WERI-Rb-1 (cell line): ENCODE data around the gene TMED4.
"Not testable (repeated sequence)": the region's sequence is repeated elsewhere in the genome, so short reads cannot be mapped to it uniquely, and the experiment has no call there.

Experiments used
- DNase-seq: peaks from one replicate; pipeline ENCODE4 v3.0.0-alpha.2; 2020
- H3K27ac ChIP-seq: fragments of 250-450 bp; sonication (Bioruptor Pico); 2 replicates; pipeline ENCODE4 v1.5.1; 2020; ENCODE audit warnings: mild to moderate bottlenecking, moderate library complexity
- H3K27me3 ChIP-seq: fragments of 250-450 bp; sonication (Bioruptor Pico); 2 replicates; pipeline ENCODE4 v1.5.1; 2021; ENCODE audit warnings: mild to moderate bottlenecking, low read depth, moderate library complexity; ENCODE audit not compliant: insufficient read depth, severe bottlenecking
- H3K36me3 ChIP-seq: fragments of 250-450 bp; sonication (Bioruptor Pico); 2 replicates; pipeline ENCODE4 v1.5.1; 2020; ENCODE audit warnings: mild to moderate bottlenecking, moderate library complexity
- H3K4me3 ChIP-seq: 2 replicates; pipeline ENCODE4 v1.5.1; 2011; ENCODE audit warnings: low read depth, mild to moderate bottlenecking, control low read depth, low read length
- H3K9me3 ChIP-seq: fragments of 250-450 bp; sonication (Bioruptor Pico); 2 replicates; pipeline ENCODE4 v1.5.1; 2021; ENCODE audit warnings: mild to moderate bottlenecking, moderate library complexity; ENCODE audit not compliant: severe bottlenecking
- TF ChIP-seq, protein P1 (sequence below): IDR thresholded peaks from 2 replicates; pipeline ENCODE4 v1.5.1; 2011; ENCODE audit warnings: low read depth, mild to moderate bottlenecking, control low read depth, inconsistent platforms, low read length

The TMED4 gene

DNA sequence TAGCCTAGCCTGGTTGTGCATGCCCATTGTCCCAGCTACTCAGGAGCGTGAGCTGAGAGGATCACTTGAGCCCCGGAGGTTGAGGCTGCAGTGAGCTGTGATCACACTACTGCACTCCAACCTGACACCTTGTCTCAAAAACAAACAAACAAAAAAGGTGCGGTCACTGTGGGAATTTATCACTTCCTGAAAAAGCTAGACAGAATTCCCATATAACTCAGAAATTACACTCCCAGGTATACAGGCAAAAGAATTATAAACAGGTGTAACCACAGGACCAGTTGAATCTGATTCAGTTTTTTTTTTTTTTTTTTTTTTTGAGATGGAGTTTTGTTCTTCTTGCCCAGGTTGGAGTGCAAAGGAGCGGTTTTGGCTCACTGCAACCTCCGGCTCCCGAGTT is 21.2 kb upstream of the TMED4 start:
- TF ChIP-seq, protein P1, sequence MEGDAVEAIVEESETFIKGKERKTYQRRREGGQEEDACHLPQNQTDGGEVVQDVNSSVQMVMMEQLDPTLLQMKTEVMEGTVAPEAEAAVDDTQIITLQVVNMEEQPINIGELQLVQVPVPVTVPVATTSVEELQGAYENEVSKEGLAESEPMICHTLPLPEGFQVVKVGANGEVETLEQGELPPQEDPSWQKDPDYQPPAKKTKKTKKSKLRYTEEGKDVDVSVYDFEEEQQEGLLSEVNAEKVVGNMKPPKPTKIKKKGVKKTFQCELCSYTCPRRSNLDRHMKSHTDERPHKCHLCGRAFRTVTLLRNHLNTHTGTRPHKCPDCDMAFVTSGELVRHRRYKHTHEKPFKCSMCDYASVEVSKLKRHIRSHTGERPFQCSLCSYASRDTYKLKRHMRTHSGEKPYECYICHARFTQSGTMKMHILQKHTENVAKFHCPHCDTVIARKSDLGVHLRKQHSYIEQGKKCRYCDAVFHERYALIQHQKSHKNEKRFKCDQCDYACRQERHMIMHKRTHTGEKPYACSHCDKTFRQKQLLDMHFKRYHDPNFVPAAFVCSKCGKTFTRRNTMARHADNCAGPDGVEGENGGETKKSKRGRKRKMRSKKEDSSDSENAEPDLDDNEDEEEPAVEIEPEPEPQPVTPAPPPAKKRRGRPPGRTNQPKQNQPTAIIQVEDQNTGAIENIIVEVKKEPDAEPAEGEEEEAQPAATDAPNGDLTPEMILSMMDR, result no peak
- Histone ChIP-seq H3K4me3 (no peak overlapping the region), H3K27me3 (no peaks in the 10 kb centered on the region), H3K9me3 (no peaks in the 10 kb centered on the region), H3K36me3 (peaks cover 6% of the 10 kb centered on the region), H3K27ac (no peak overlapping the region)
- no peak for DNase-seq

DNA sequence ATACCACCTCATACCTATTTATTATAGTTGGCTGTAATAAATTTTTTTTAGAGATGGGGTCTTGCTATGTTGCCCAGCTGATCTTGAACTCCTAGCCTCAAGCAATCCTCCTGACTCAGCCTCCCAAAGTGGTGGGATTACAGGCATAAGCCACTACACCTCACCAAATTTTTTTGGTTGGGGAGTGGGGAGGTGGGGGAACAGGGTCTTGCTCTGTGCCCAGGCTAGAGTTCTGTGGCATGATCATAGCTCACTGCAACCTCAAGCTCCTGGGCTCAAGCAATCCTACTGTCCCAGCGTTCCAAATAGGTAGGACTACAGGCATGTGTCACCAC is 20.5 kb upstream of the TMED4 start:
- no peak overlapping the region for H3K27ac ChIP-seq
- no peak overlapping the region for H3K4me3 ChIP-seq
- DNase-seq, result no peak
- no peaks in the 10 kb centered on the region for H3K27me3 ChIP-seq
- H3K36me3 ChIP-seq, result no peaks in the 10 kb centered on the region; the same call in 1 of the 2 replicates
- no peaks in the 10 kb centered on the region for H3K9me3 ChIP-seq
- TF ChIP-seq, protein P1, result no peak

GRCh38 chr7:44599222-44599621 is 17.2 kb upstream of the TMED4 start:
- no peak for DNase-seq
- H3K9me3 ChIP-seq, result no peaks in the 10 kb centered on the region
- H3K36me3 ChIP-seq, result no peaks in the 10 kb centered on the region
- H3K27me3 ChIP-seq, result no peaks in the 10 kb centered on the region
- no peak overlapping the region for H3K27ac ChIP-seq
- no peak overlapping the region for H3K4me3 ChIP-seq
- TF ChIP-seq, protein P1, result no peak

DNA sequence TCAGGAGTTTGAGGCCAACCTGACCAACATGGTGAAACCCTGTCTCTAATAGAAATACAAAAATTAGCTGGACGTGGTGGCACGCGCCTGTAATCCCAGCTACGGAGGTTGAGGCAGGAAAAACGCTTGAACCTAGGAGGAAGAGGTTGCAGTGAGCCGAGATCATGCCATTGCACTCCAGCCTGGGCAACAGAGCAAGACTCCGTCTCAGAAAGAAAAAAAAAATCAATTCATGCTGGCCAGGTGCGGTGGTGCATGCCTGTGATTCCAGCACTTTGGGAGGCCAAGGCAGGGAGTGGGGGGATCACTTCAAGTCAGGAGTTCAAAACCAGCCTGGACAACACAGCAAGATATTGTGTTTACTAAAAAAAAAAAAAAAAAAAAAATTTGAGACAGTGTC is 15.2 kb upstream of the TMED4 start:
- H3K36me3 ChIP-seq, H3K27me3 ChIP-seq, H3K27ac ChIP-seq, H3K4me3 ChIP-seq, DNase-seq, H3K9me3 ChIP-seq: not testable (repeated sequence)

- TF ChIP-seq, protein P1, result no peak
- H3K4me3 ChIP-seq, result no peak overlapping the region
These were observed 14.1 kb upstream of the TMED4 start for GRCh38 chr7:44595934-44596635.

GRCh38 chr7:44590910-44591309 is 8.9 kb upstream of the TMED4 start:
- no peaks in the 10 kb centered on the region for H3K9me3 ChIP-seq
- no peaks in the 10 kb centered on the region for H3K36me3 ChIP-seq
- H3K27ac ChIP-seq, result no peak overlapping the region
- DNase-seq, result no peak
- TF ChIP-seq, protein P1, result no peak
- no peaks in the 10 kb centered on the region for H3K27me3 ChIP-seq
- H3K4me3 ChIP-seq, result no peak overlapping the region

More at GRCh38 chr7:44595934-44596635, 14.1 kb upstream of the TMED4 start:
- DNase-seq, result no peak
- Histone ChIP-seq H3K27ac (peak overlapping the region; percentile 3; the same call in 1 of the 2 replicates), H3K36me3 (no peaks in the 10 kb centered on the region), H3K9me3 (no peaks in the 10 kb centered on the region), H3K27me3 (no peaks in the 10 kb centered on the region)
